Activated naive CD8-positive, alpha-beta T cell treated with anti-CD3 and anti-CD28 coated beads, Interleukin-2, amount 10 ng/mL, durations not matched to agents 7 days and 5 days (primary cell): Measurements from ENCODE around the gene TRERF1. TPM values are rescaled to one million over a fixed set of nuclear protein-coding genes. Genes with fewer than 3 reads are reported as not detected.
"Not testable (repeated sequence)": the region's sequence is repeated elsewhere in the genome, so short reads cannot be mapped to it uniquely, and the experiment has no call there.

Experiments used
- ATAC-seq: fragments of 150-1000 bp; cut with Tn5 transposase; one replicate; pipeline ENCODE4 v1.10.0; 2021; ENCODE audit warnings: low read depth, moderate library complexity
- POLR2A ChIA-PET: fragments of 350-600 bp; sonication (Branson Sonifier 250); formaldehyde crosslinking; loops from one replicate; lab custom pipeline; 2021; ENCODE audit warnings: antibody characterized with exemption; lab: Charles Lee
- DNase-seq: peaks from one replicate; pipeline ENCODE4 v3.0.0; 2021
- H3K27ac Mint-ChIP-seq: one replicate; pipeline ENCODE4 v1.8.0; 2022; ENCODE audit warnings: mild to moderate bottlenecking, mixed read lengths
- H3K27me3 Mint-ChIP-seq: one replicate; pipeline ENCODE4 v1.8.0; 2022; ENCODE audit warnings: mild to moderate bottlenecking, moderate library complexity, mixed read lengths
- H3K36me3 Mint-ChIP-seq: one replicate; pipeline ENCODE4 v1.8.0; 2021; ENCODE audit warnings: mild to moderate bottlenecking, mixed read lengths
- H3K4me1 Mint-ChIP-seq: one replicate; pipeline ENCODE4 v1.8.0; 2021; ENCODE audit warnings: mixed read lengths
- H3K4me3 Mint-ChIP-seq: one replicate; pipeline ENCODE4 v1.8.0; 2022; ENCODE audit warnings: mild to moderate bottlenecking, moderate library complexity, mixed read lengths
- H3K9me3 Mint-ChIP-seq: one replicate; pipeline ENCODE4 v1.8.0; 2021; ENCODE audit warnings: mixed read lengths
- total RNA-seq, 2 experiments: library from RNA; stranded (reverse); gene quantifications; one replicate each; pipeline ENCODE4 v1.2.3, GENCODE V29; 2021

Gene TRERF1
- total RNA-seq, 2 experiments from 2014 or later = 21.4 to 21.6 TPM

GRCh38 chr6:42222448-42222847, 229.3 kb downstream of the TRERF1 start:
- no peaks in the 10 kb centered on the region for H3K9me3 Mint-ChIP-seq
- ATAC-seq = no peak
- POLR2A ChIA-PET = no interaction called here
- peaks cover 3% of the 10 kb centered on the region for H3K36me3 Mint-ChIP-seq
- H3K4me1 Mint-ChIP-seq = peaks cover 6% of the 10 kb centered on the region
- no peaks in the 10 kb centered on the region for H3K27me3 Mint-ChIP-seq
- DNase-seq = no peak
- no peak overlapping the region for H3K4me3 Mint-ChIP-seq
- no peak overlapping the region for H3K27ac Mint-ChIP-seq

GRCh38 chr6:42221546-42221945, 230.2 kb downstream of the TRERF1 start:
- Mint-ChIP-seq H3K27ac (no peak overlapping the region), H3K4me1 (peaks cover 10% of the 10 kb centered on the region), H3K36me3 (peaks cover 3% of the 10 kb centered on the region), H3K27me3 (no peaks in the 10 kb centered on the region), H3K9me3 (no peaks in the 10 kb centered on the region), H3K4me3 (no peak overlapping the region)
- no peak for ATAC-seq
- DNase-seq = no peak
- POLR2A ChIA-PET = no interaction called here

GRCh38 chr6:42220807-42221206, 230.9 kb downstream of the TRERF1 start:
- DNase-seq (no peak), ATAC-seq (no peak)
- Mint-ChIP-seq H3K27ac (no peak overlapping the region), H3K4me1 (peaks cover 13% of the 10 kb centered on the region), H3K4me3 (no peak overlapping the region), H3K9me3 (no peaks in the 10 kb centered on the region), H3K36me3 (peaks cover 3% of the 10 kb centered on the region), H3K27me3 (no peaks in the 10 kb centered on the region)
- POLR2A ChIA-PET = no interaction called here

DNA sequence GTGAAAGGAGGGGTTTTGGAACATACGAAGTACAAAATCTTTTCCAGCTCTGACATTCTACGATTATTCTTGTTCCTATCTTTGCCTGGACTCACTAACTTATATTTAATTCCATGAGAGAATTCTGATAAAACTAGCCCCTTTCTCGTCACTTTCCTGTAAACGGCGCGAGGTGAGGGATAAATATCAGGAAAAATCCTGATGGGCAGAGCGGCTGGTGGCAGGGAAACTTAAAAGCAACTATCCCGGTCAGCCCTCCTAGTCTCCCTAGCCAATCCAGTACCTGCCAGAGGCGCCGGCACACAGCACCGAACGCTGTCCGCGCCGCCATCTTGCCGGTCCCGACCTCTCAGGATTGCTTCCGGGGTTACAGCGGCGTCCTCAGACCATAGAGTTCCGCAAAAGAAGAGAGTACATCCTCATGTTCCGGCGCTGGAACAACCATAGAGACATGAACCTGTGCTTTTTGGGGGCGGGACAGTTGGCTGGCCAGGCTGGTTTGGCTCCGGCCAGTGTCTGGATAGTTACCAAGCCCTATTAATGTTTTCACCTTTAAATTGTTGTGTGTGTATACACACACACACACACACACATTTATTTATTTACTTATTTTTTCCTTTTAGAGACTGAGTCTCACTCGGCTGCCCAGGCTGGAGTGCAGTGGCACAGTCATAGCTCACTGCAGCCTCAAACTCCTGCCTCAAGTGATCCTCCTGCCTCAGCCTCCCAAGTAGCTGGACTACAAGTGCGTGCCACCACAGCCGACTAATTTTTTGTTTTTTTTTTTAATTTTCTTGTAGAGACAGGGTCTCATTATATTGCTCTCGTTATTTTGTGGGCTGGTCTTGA, 234.0 kb downstream of the TRERF1 start, which contains the start of gene MRPS10:
TSS of gene MRPS10 (minus strand) at position 343 of the 849 bp plus-strand sequence. CDS start at position 331, 12 bp downstream.
- DNase-seq = peak; percentile 86
- Mint-ChIP-seq H3K4me1 (peaks cover 20% of the 10 kb centered on the region), H3K9me3 (no peaks in the 10 kb centered on the region), H3K4me3 (peak within 1 kb of the TSS; percentile 90), H3K27ac (peak within 1 kb of the TSS; percentile 90), H3K27me3 (no peaks in the 10 kb centered on the region), H3K36me3 (peaks cover 5% of the 10 kb centered on the region)
- peak; percentile 99 for ATAC-seq
- POLR2A ChIA-PET = interaction anchor here (0.8 to 1.4 kb wide), 5 partner anchors 38 to 430 kb away, joined by 3 to 4 read pairs (median 4); partner anchors contain the start of genes BYSL, MED20, TOMM6 and UBR2

DNA sequence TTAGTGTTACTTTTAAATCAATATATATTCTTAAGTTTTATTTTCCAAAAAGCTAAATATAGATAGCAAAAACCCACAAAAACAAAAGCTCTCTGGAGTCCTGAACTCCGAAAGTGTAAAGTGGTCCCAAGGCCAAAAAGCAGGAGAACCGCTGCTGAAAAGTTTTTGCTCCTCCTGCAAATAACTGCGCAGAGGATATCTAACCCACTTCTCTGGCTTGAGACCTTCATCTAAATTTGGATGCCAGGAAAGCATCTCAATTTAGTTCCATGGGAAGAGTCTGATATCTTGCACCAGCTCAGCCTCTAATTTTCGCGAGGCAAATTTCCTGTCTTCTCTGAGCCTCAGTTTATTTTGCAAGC, 234.6 kb downstream of the TRERF1 start:
- no peak for ATAC-seq
- POLR2A ChIA-PET = interaction anchor here (0.8 to 1.4 kb wide), 5 partner anchors 37 to 430 kb away, joined by 3 to 4 read pairs (median 4); partner anchors contain the start of genes BYSL, MED20, TOMM6 and UBR2
- H3K27ac Mint-ChIP-seq = peak overlapping the region; percentile 90

GRCh38 chr6:42216495-42216894, 235.2 kb downstream of the TRERF1 start:
- POLR2A ChIA-PET = interaction anchor here (1.0 to 1.4 kb wide), 2 partner anchors 236 to 429 kb away, joined by 4 read pairs; partner anchors contain the start of gene TOMM6
- Mint-ChIP-seq H3K27ac (peak overlapping the region; percentile 45), H3K4me1 (peaks cover 20% of the 10 kb centered on the region), H3K4me3 (peak overlapping the region; percentile 72)
- not testable (repeated sequence) for H3K9me3 Mint-ChIP-seq, H3K27me3 Mint-ChIP-seq, DNase-seq, ATAC-seq, H3K36me3 Mint-ChIP-seq

More for the DNA sequence above, 234.6 kb downstream of the TRERF1 start:
- no peaks in the 10 kb centered on the region for H3K9me3 Mint-ChIP-seq
- no peak for DNase-seq
- H3K4me1 Mint-ChIP-seq = peaks cover 20% of the 10 kb centered on the region
- H3K27me3 Mint-ChIP-seq = no peaks in the 10 kb centered on the region
- peaks cover 9% of the 10 kb centered on the region for H3K36me3 Mint-ChIP-seq
- peak overlapping the region; percentile 90 for H3K4me3 Mint-ChIP-seq

- ATAC-seq (no peak), DNase-seq (no peak)
- H3K4me1 Mint-ChIP-seq = peaks cover 15% of the 10 kb centered on the region
- no peak overlapping the region for H3K4me3 Mint-ChIP-seq
- H3K9me3 Mint-ChIP-seq = no peaks in the 10 kb centered on the region
- POLR2A ChIA-PET = no interaction called here
- H3K27ac Mint-ChIP-seq = no peak overlapping the region
- H3K36me3 Mint-ChIP-seq = peaks cover 20% of the 10 kb centered on the region
- H3K27me3 Mint-ChIP-seq = no peaks in the 10 kb centered on the region
Observed at GRCh38 chr6:42212442-42212841, 239.3 kb downstream of the TRERF1 start.

- Mint-ChIP-seq H3K36me3 (peaks cover 19% of the 10 kb centered on the region), H3K27ac (no peak overlapping the region)
Observed at GRCh38 chr6:42211726-42212125, 240.0 kb downstream of the TRERF1 start.

DNA sequence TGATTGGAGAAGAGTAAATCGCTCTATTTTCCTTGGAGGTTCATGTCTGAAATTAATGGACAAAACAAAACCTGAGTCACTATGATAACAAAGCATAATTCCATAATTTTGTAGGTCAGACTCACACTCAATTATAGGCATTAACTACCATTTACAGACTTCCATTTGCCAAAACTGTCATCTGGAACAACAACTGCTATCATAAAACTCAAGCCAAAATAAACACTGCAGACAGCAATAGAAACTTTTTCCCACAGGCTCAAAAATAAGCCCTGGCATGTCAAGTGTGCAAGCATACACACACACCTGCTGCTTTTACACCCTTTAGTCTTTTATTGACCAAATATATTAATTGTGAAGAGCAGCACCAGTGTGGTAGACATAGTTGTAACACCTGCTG, 241.2 kb downstream of the TRERF1 start:
- H3K27me3 Mint-ChIP-seq = no peaks in the 10 kb centered on the region
- no peak for ATAC-seq
- H3K9me3 Mint-ChIP-seq = no peaks in the 10 kb centered on the region
- peaks cover 7% of the 10 kb centered on the region for H3K4me1 Mint-ChIP-seq
- H3K27ac Mint-ChIP-seq = no peak overlapping the region
- POLR2A ChIA-PET = no interaction called here
- H3K4me3 Mint-ChIP-seq = no peak overlapping the region
- peaks cover 20% of the 10 kb centered on the region for H3K36me3 Mint-ChIP-seq
- DNase-seq = no peak

More at GRCh38 chr6:42211726-42212125, 240.0 kb downstream of the TRERF1 start:
- H3K4me1 Mint-ChIP-seq = peaks cover 14% of the 10 kb centered on the region
- POLR2A ChIA-PET = no interaction called here
- H3K27me3 Mint-ChIP-seq = no peaks in the 10 kb centered on the region
- DNase-seq = no peak
- ATAC-seq = no peak
- H3K4me3 Mint-ChIP-seq = no peak overlapping the region
- no peaks in the 10 kb centered on the region for H3K9me3 Mint-ChIP-seq

GRCh38 chr6:42207559-42207958, 244.2 kb downstream of the TRERF1 start:
- H3K27me3 Mint-ChIP-seq, H3K4me1 Mint-ChIP-seq, H3K27ac Mint-ChIP-seq, ATAC-seq, H3K4me3 Mint-ChIP-seq, DNase-seq, POLR2A ChIA-PET, H3K9me3 Mint-ChIP-seq: not testable (repeated sequence)
- peaks cover 21% of the 10 kb centered on the region for H3K36me3 Mint-ChIP-seq

- no peak overlapping the region for H3K27ac Mint-ChIP-seq
- no peak for DNase-seq
- POLR2A ChIA-PET = no interaction called here
Observed at GRCh38 chr6:42204768-42205282, 246.9 kb downstream of the TRERF1 start.

DNA sequence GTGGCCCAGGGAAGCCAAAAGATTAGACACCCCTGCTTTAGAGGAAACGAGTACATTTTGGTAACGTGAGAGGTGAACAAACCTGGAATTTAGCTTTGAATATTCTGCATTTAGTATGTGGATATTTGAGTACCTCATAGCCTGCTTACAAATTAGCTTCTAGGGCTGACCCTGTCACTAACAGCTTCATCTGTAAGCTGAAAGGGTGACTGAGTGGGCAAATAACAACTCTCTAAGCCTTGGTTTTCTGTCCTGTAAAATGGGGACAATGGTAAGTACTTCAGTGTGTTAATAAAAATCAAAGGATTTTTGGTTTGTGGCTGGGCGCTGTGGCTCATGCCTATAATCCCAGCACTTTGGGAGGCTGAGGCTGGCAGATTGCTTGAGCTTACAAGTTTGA, 248.5 kb downstream of the TRERF1 start:
- Mint-ChIP-seq H3K27ac (no peak overlapping the region), H3K4me3 (no peak overlapping the region), H3K4me1 (peaks cover 2% of the 10 kb centered on the region), H3K27me3 (no peaks in the 10 kb centered on the region), H3K9me3 (no peaks in the 10 kb centered on the region), H3K36me3 (peaks cover 28% of the 10 kb centered on the region)
- POLR2A ChIA-PET = no interaction called here
- DNase-seq = no peak
- ATAC-seq = no peak

More at GRCh38 chr6:42204768-42205282, 246.9 kb downstream of the TRERF1 start:
- Mint-ChIP-seq H3K4me3 (no peak overlapping the region), H3K4me1 (peaks cover 1% of the 10 kb centered on the region), H3K9me3 (no peaks in the 10 kb centered on the region), H3K36me3 (peaks cover 29% of the 10 kb centered on the region), H3K27me3 (no peaks in the 10 kb centered on the region)
- no peak for ATAC-seq

DNA sequence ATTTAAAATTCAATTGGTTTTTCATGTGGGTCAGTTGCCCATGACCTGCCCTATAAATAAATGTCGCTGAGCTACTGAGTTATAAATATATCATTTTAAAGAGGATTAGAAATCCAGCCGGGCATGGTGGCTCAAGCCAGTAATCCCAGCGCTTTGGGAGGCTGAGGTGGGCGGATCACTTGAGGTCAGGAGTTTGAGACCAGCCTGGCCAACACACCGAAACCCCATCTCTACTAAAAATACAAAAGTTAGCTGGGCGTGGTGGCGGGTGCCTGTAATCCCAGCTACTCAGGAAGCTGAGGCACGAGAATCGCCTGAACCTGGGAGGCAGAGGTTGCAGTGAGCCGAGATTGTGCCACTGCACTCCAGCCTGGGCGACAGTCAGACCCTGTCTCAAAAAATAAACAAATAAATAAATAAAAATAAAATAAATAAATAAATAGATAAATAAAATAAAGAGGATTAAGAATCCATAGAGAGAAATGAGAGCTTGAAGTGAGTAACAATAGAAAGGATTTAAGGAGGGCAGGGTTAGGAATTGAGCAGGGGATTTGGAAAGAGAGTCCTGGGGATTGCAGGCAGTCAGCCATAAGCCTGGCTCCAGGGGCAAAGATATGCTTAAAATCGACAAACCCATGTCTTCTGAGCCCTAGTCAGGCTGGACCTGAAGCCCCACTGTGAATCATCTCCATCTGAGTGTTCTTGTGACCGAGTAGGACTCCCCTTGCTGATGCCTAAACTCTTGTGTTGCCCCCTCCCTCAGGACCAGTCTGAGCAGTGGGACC, 249.4 kb downstream of the TRERF1 start:
- peaks cover 23% of the 10 kb centered on the region for H3K36me3 Mint-ChIP-seq
- DNase-seq, ATAC-seq, POLR2A ChIA-PET, H3K4me3 Mint-ChIP-seq, H3K4me1 Mint-ChIP-seq, H3K27me3 Mint-ChIP-seq, H3K27ac Mint-ChIP-seq, H3K9me3 Mint-ChIP-seq: not testable (repeated sequence)
